Measurements from ENCODE around the gene TOMT. TPM values are rescaled to one million over a fixed set of nuclear protein-coding genes. Genes with fewer than 3 reads are reported as not detected.

Gene TOMT
- polyA plus RNA-seq, 2 of the 4 experiments (the other 2 are of a cell fraction) = not detected

DNA sequence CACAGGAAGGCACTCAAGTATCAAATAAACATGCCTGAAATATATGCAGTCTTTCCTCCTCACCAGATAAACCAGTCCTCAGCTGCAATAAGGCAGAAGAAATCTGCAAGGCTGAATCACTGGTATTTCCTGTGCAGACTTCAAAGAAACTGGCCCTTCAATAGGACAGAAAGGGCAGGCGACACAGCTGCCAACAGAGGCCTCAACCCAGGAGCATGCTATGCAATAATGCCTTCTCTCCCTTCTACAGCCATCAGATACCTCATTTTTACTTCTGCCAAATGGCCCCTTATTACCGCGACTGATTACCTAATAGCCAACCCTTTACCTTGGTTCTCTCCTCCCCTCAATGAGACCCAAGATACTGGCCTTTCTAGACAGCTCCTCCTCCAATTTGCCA, 33.4 kb upstream of the TOMT start:
- no peak overlapping the region for H3K4me3 ChIP-seq
- TF ChIP-seq MAFK (IDR thresholded peaks at IDR 0.05; ENCODE audit: partially characterized antibody) (no peak), GATA3 (IDR thresholded peaks at IDR 0.05; ENCODE audit: borderline replicate concordance) (no peak), NFE2L2 (conservative IDR thresholded peaks at IDR 0.05; ENCODE audit: low read length) (no peak), SMC3 (IDR thresholded peaks at IDR 0.05) (no peak), FOSL2 (IDR thresholded peaks at IDR 0.05) (no peak), FOSL2 (CRISPR knock-in tag; IDR thresholded peaks at IDR 0.05) (no peak), ELK1 (IDR thresholded peaks at IDR 0.05; ENCODE audit: low read depth, low read length) (no peak), CBX2 (IDR thresholded peaks at IDR 0.05; ENCODE audit: borderline replicate concordance, low read depth) (no peak), NR3C1 (IDR thresholded peaks at IDR 0.05) (no peak), HOXA7 (CRISPR knock-in tag; IDR thresholded peaks at IDR 0.05) (no peak), PHF8 (IDR thresholded peaks at IDR 0.05; ENCODE audit: borderline replicate concordance, low read depth) (no peak), JUNB (IDR thresholded peaks at IDR 0.05) (no peak), KDM5A (IDR thresholded peaks at IDR 0.05) (no peak)
- ChIA-PET POLR2A (no interaction called here), CTCF (interaction anchor here (0.8 to 2.3 kb wide), 6 partner anchors 9 to 73 kb away, joined by 3 to 7 read pairs (median 4); no protein-coding TSS in a partner anchor)
- DNase-seq (ENCODE audit: low read depth in 1 of 2, low spot score in 1 of 2) (peak in 1 of 2 experiments; percentile 17), FAIRE-seq (no peak), ATAC-seq (peak; percentile 15 to 34; a peak in 4 of 6 replicates)
- H3K4me2 ChIP-seq = peak overlapping the region; percentile 23
- 66% methylated on average over 3 of the region's 3 CpGs for WGBS (ENCODE audit: missing lambda C conversion rate)
- peaks cover 47% of the 10 kb centered on the region for H3K4me1 ChIP-seq
- H3K9me3 ChIP-seq = no peaks in the 10 kb centered on the region
- peak overlapping the region; percentile 13 to 75; a peak in 4 of 6 replicates for H3K27ac ChIP-seq

DNA sequence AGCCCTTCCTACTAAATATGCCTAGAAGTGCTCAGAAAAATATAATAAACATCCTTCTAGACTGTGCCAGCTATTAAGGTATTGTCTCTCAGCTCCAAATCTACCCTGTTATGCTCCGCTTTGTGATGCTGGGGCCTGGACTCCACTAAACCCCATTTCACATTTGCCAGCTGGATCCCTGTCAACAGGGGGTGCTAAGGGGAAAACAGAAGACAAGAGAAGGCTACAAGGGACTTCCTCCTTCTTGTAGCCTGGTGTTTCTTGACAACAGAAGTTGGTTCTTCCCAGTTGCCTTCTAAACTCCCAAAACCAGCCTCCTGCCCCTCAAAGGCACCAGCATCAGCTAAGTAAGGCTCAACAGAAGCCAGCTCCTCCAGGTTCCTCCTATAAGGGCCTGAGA, 30.6 kb upstream of the TOMT start:
- WGBS (ENCODE audit: missing lambda C conversion rate) = 100% methylated on average over 1 of the region's 1 CpG
- Histone ChIP-seq H3K4me1 (peaks cover 39% of the 10 kb centered on the region), H3K9me3 (no peaks in the 10 kb centered on the region), H3K4me2 (no peak overlapping the region), H3K27ac (no peak overlapping the region), H3K4me3 (no peak overlapping the region)
- TF ChIP-seq CEBPB (IDR thresholded peaks at IDR 0.05) (no peak), JUN (IDR thresholded peaks at IDR 0.05) (no peak), TP53 (CRISPR knock-in tag; IDR thresholded peaks at IDR 0.05) (no peak), E2F6 (IDR thresholded peaks at IDR 0.05; ENCODE audit: borderline replicate concordance, low read depth) (no peak), CHD4 (IDR thresholded peaks at IDR 0.05; ENCODE audit: borderline replicate concordance) (no peak), HMGXB4 (CRISPR knock-in tag; IDR thresholded peaks at IDR 0.05; ENCODE audit: borderline replicate concordance) (no peak), POLR2AphosphoS2 (conservative IDR thresholded peaks at IDR 0.05; ENCODE audit: low read length) (no peak), ZNF302 (CRISPR knock-in tag; IDR thresholded peaks at IDR 0.05) (no peak), USF2 (IDR thresholded peaks at IDR 0.05) (no peak)
- peak in 1 of 2 experiments; percentile 20; a peak in 1 of 6 replicates for ATAC-seq
- peak in 1 of 2 experiments; percentile 35 for DNase-seq (ENCODE audit: low read depth in 1 of 2, low spot score in 1 of 2)
- ChIA-PET POLR2A (interaction anchor here (1.0 kb wide), 1 partner anchor 50 kb away, joined by 3 read pairs; no protein-coding TSS in a partner anchor), CTCF (interaction anchor here (0.8 to 6.2 kb wide), 9 partner anchors 9 to 359 kb away, joined by 3 to 40 read pairs (median 4); partner anchors contain the start of gene CLPB)
- no peak for FAIRE-seq
